Measurements from ENCODE around the gene RALB. TPM values are rescaled to one million over a fixed set of nuclear protein-coding genes. Genes with fewer than 3 reads are reported as not detected.

RALB gene
- total and polyA plus RNA-seq, 2 experiments from 2014 or later: 15.2 to 17.4 TPM

- no peaks in the 10 kb centered on the region; the same call in 1 of the 2 replicates for H3K36me3 ChIP-seq (ENCODE audit: insufficient read depth)
- no peak overlapping the region for H3K27ac Mint-ChIP-seq
- TF ChIP-seq ETS1 (IDR thresholded peaks at IDR 0.05) (no peak), STAT1 (IDR thresholded peaks at IDR 0.05; ENCODE audit: unreplicated experiment) (no peak), NANOG (IDR thresholded peaks at IDR 0.05; ENCODE audit: borderline replicate concordance) (no peak), REST (IDR thresholded peaks at IDR 0.05; ENCODE audit: unreplicated experiment) (no peak), CREB1 (CRISPR knock-in tag; IDR thresholded peaks at IDR 0.05; ENCODE audit: low read depth) (no peak), ZNF331 (CRISPR knock-in tag; IDR thresholded peaks at IDR 0.05; ENCODE audit: low read depth) (no peak), ZNF462 (CRISPR knock-in tag; IDR thresholded peaks at IDR 0.05) (no peak), JUNB (IDR thresholded peaks at IDR 0.05; ENCODE audit: unreplicated experiment) (no peak), POLR2AphosphoS5 (IDR thresholded peaks at IDR 0.05; ENCODE audit: low read depth) (no peak), EZH2 (IDR thresholded peaks at IDR 0.05; ENCODE audit: low read depth, unreplicated experiment) (no peak), CTCF (conservative IDR thresholded peaks at IDR 0.05; ENCODE audit: low read depth in 2 of 2) (no peak), ZNF114 (CRISPR knock-in tag; IDR thresholded peaks at IDR 0.05) (no peak), EZH2phosphoT487 (IDR thresholded peaks at IDR 0.05; ENCODE audit: unreplicated experiment) (no peak)
- ATAC-seq: no peak
- 0 out of 2 replicates have a peak, but pooled peaks cover 4% of the 10 kb centered on the region for H4K20me1 ChIP-seq (replicated peaks; ENCODE audit: insufficient read depth)
- peaks cover 3% of the 10 kb centered on the region for H3K27me3 Mint-ChIP-seq (ENCODE audit: insufficient read depth, low read depth, poor library complexity)
- DNase-seq (ENCODE audit: low spot score): no peak
- H3K4me3 ChIP-seq: no peak overlapping the region
- H2AFZ ChIP-seq: no peak overlapping the region
- no peaks in the 10 kb centered on the region for H3F3A ChIP-seq (replicated peaks; ENCODE audit: low read depth)
- H3K9me3 Mint-ChIP-seq: peaks cover 6% of the 10 kb centered on the region; the same call in 2 of the 3 replicates
- 0 out of 3 replicates have a peak, but pooled peaks cover 5% of the 10 kb centered on the region for H3K36me3 Mint-ChIP-seq (ENCODE audit: low read depth)
- 0 out of 2 replicates have a peak, but pooled peaks cover 6% of the 10 kb centered on the region for H3K4me1 ChIP-seq (ENCODE audit: insufficient read depth)
- 0 out of 3 replicates have a peak, but pooled peaks cover 3% of the 10 kb centered on the region for H3K4me1 Mint-ChIP-seq
- H3K27ac ChIP-seq (ENCODE audit: low read depth): no peak overlapping the region
- H3K9me2 ChIP-seq (ENCODE audit: insufficient read depth): no peaks in the 10 kb centered on the region
- no peaks in the 10 kb centered on the region for H3K27me3 ChIP-seq (ENCODE audit: insufficient read depth)
- peaks cover 3% of the 10 kb centered on the region for H3K79me2 ChIP-seq (replicated peaks; ENCODE audit: insufficient read depth)
- no peak overlapping the region for H3K4me3 Mint-ChIP-seq
- H3K4me2 ChIP-seq: no peak overlapping the region
Observed at GRCh38 chr2:120267348-120267747, 14.7 kb downstream of the RALB start.

Data from GM23338 (cell line).